A549 (cell line): ENCODE data around the gene CILP. TPM values are rescaled to one million over a fixed set of nuclear protein-coding genes. Genes with fewer than 3 reads are reported as not detected.
A peak's percentile ranks its signal among the peaks of the same experiment; 100 is the strongest.

Experiments
- ATAC-seq, 2 experiments: fragments of 200-7000 bp in 1 of 2; fragments of >200 bp in 1 of 2; cut with Nextera tagmentation in 1 of 2; cut with Tn5 transposase in 1 of 2; 3 replicates each; pipeline versions ENCODE4 v1.8.0 to v1.9.1; 2018 to 2020; ENCODE audit warnings: mild to moderate bottlenecking in 1 of 2, moderate library complexity in 1 of 2
- CTCF ChIA-PET: fragments of 300-600 bp; sonication (Branson Sonifier 250); formaldehyde crosslinking; extraction: SDS; loops from one replicate; lab custom pipeline; 2021; ENCODE audit warnings: antibody characterized with exemption, inconsistent platforms; lab: Yijun Ruan, JAX
- POLR2A ChIA-PET: fragments of 350-600 bp; formaldehyde crosslinking; extraction: SDS; loops from one replicate; lab custom pipeline; 2021; ENCODE audit warnings: antibody characterized with exemption, inconsistent platforms; lab: Yijun Ruan, JAX
- DNase-seq, 2 experiments: peaks; one replicate each; pipeline versions ENCODE4 v3.0.0 to v3.0.0-alpha.2; 2011 to 2016; ENCODE audit warnings: low read depth in 1 of 2, low spot score in 1 of 2
- FAIRE-seq: peaks from 2 replicates; lab custom pipeline; 2011; peaks lifted over from hg19 to GRCh38; lab: Jason Lieb, UNC
- H3K27ac ChIP-seq, 2 experiments: fragments of >200 bp; sonication (Bioruptor Twin); formaldehyde crosslinking; 3 replicates each; pipeline ENCODE4 v1.5.1; 2016 to 2017
- H3K4me1 ChIP-seq: fragments of >200 bp; sonication (Bioruptor Twin); formaldehyde crosslinking; 3 replicates; pipeline ENCODE4 v1.6.1; 2016
- H3K4me2 ChIP-seq: fragments of >200 bp; sonication (Bioruptor Twin); formaldehyde crosslinking; 3 replicates; pipeline ENCODE4 v1.6.1; 2016
- H3K4me3 ChIP-seq: fragments of >200 bp; sonication (Bioruptor Twin); formaldehyde crosslinking; 3 replicates; pipeline ENCODE4 v1.5.1; 2016
- H3K9me3 ChIP-seq: fragments of >200 bp; sonication (Bioruptor Twin); formaldehyde crosslinking; 3 replicates; pipeline ENCODE4 v1.6.1; 2016
- BHLHE40 ChIP-seq: IDR thresholded peaks from 2 replicates; pipeline ENCODE4 v1.6.1; 2012; ENCODE audit warnings: low read depth, low read length, inconsistent platforms
- CBX8 ChIP-seq: fragments of 200-600 bp; sonication (generic); IDR thresholded peaks from 2 replicates; pipeline ENCODE4 v1.6.1; 2016
- CEBPB ChIP-seq, 2 experiments: fragments of >200 bp in 1 of 2; sonication (Bioruptor Twin) in 1 of 2; formaldehyde crosslinking in 1 of 2; IDR thresholded peaks; 2 replicates each; pipeline ENCODE4 v1.6.1; 2012 to 2016
- CHD2 ChIP-seq: fragments of 150-350 bp; IDR thresholded peaks from 2 replicates; pipeline ENCODE4 v1.6.1; 2014; ENCODE audit warnings: low read length; ENCODE audit not compliant: partially characterized antibody
- EHMT2 ChIP-seq: fragments of 200-600 bp; sonication (generic); IDR thresholded peaks from 2 replicates; pipeline ENCODE4 v1.6.1; 2016; ENCODE audit warnings: antibody characterized with exemption, low read depth, mild to moderate bottlenecking, moderate library complexity
- EP300 ChIP-seq, 2 experiments: fragments of >200 bp; sonication (Bioruptor Twin); formaldehyde crosslinking; IDR thresholded peaks; 2 replicates in 1 of 2; 3 replicates in 1 of 2; pipeline ENCODE4 v1.6.1; 2016 to 2017
- ESRRA ChIP-seq: fragments of 150-350 bp; IDR thresholded peaks from 2 replicates; pipeline ENCODE4 v1.6.1; 2014; ENCODE audit warnings: mild to moderate bottlenecking, low read length, borderline replicate concordance
- FOSL2 ChIP-seq, 2 experiments: fragments of 450-650 bp in 1 of 2; fragments of >200 bp in 1 of 2; sonication (Bioruptor Twin) in 1 of 2; formaldehyde crosslinking; IDR thresholded peaks; 2 replicates each; pipeline versions ENCODE4 v1.5.0 to v1.6.1; 2016 to 2020; ENCODE audit warnings: mild to moderate bottlenecking in 1 of 2, moderate library complexity in 1 of 2
- FOXS1 ChIP-seq: fragments of 250-450 bp; sonication (Bioruptor Pico); IDR thresholded peaks from 2 replicates; pipeline ENCODE4 v1.5.0; 2020; ENCODE audit warnings: mild to moderate bottlenecking, moderate library complexity
- HDAC2 ChIP-seq: fragments of 200-600 bp; sonication (generic); IDR thresholded peaks from 2 replicates; pipeline ENCODE4 v1.6.1; 2016
- HES2 ChIP-seq: fragments of >200 bp; sonication (Bioruptor Twin); formaldehyde crosslinking; IDR thresholded peaks from 2 replicates; pipeline ENCODE4 v1.6.1; 2016
- HOXA7 ChIP-seq: fragments of 250-450 bp; sonication (Bioruptor Pico); IDR thresholded peaks from 2 replicates; pipeline ENCODE4 v1.5.0; 2020; ENCODE audit warnings: mild to moderate bottlenecking, moderate library complexity
- KDM1A ChIP-seq: fragments of 200-600 bp; sonication (generic); IDR thresholded peaks from 2 replicates; pipeline ENCODE4 v1.6.1; 2016; ENCODE audit warnings: low read depth, mild to moderate bottlenecking
- KDM5A ChIP-seq: fragments of 200-600 bp; sonication (generic); IDR thresholded peaks from 2 replicates; pipeline ENCODE4 v1.6.1; 2016; ENCODE audit warnings: antibody characterized with exemption, mild to moderate bottlenecking
- MAFK ChIP-seq: fragments of 450-650 bp; IDR thresholded peaks from 2 replicates; pipeline ENCODE4 v1.6.1; 2014; ENCODE audit not compliant: partially characterized antibody
- MAZ ChIP-seq: fragments of 150-350 bp; IDR thresholded peaks from 2 replicates; pipeline ENCODE4 v1.6.1; 2014; ENCODE audit warnings: antibody characterized with exemption, low read depth, low read length, borderline replicate concordance
- MYC ChIP-seq: IDR thresholded peaks from 2 replicates; pipeline ENCODE4 v1.6.1; 2012; ENCODE audit warnings: mild to moderate bottlenecking, inconsistent platforms, low read length, improper control_type of control experiment, borderline replicate concordance
- NPAS2 ChIP-seq: fragments of 250-450 bp; sonication (Bioruptor Pico); IDR thresholded peaks from 2 replicates; pipeline ENCODE4 v1.8.0; 2022; ENCODE audit warnings: mild to moderate bottlenecking, moderate library complexity, borderline replicate concordance
- PHF8 ChIP-seq: fragments of 200-600 bp; sonication (generic); IDR thresholded peaks from 2 replicates; pipeline ENCODE4 v1.6.1; 2016; ENCODE audit warnings: low read depth, mild to moderate bottlenecking, antibody characterized with exemption, moderate library complexity, borderline replicate concordance
- POLR2A ChIP-seq: IDR thresholded peaks from 2 replicates; pipeline ENCODE4 v1.6.1; 2012; ENCODE audit warnings: mild to moderate bottlenecking, low read length
- RAD21 ChIP-seq, 2 experiments: fragments of >200 bp in 1 of 2; sonication (Bioruptor Twin) in 1 of 2; formaldehyde crosslinking in 1 of 2; IDR thresholded peaks in 1 of 2; conservative IDR thresholded peaks in 1 of 2; 2 replicates in 1 of 2; 3 replicates in 1 of 2; pipeline ENCODE4 v1.6.1; 2012 to 2018; ENCODE audit warnings: inconsistent platforms in 1 of 2
- REST ChIP-seq: fragments of 200-600 bp; sonication (generic); IDR thresholded peaks from 2 replicates; pipeline ENCODE4 v1.6.1; 2016; ENCODE audit warnings: antibody characterized with exemption, mild to moderate bottlenecking, moderate library complexity
- RNF2 ChIP-seq: fragments of 200-600 bp; sonication (generic); IDR thresholded peaks from 2 replicates; pipeline ENCODE4 v1.6.1; 2016; ENCODE audit warnings: low read depth, mild to moderate bottlenecking, antibody characterized with exemption, moderate library complexity, borderline replicate concordance
- SMC3 ChIP-seq: fragments of >200 bp; sonication (Bioruptor Twin); formaldehyde crosslinking; IDR thresholded peaks from 3 replicates; pipeline ENCODE4 v1.6.1; 2018; ENCODE audit warnings: inconsistent platforms
- TP53 ChIP-seq: fragments of 250-450 bp; sonication (Bioruptor Pico); IDR thresholded peaks from 2 replicates; pipeline ENCODE4 v1.5.0; 2021; ENCODE audit warnings: mild to moderate bottlenecking, moderate library complexity
- USF2 ChIP-seq: fragments of 450-650 bp; IDR thresholded peaks from 2 replicates; pipeline ENCODE4 v1.6.1; 2014; ENCODE audit warnings: antibody characterized with exemption
- ZC3H11A ChIP-seq: fragments of 450-650 bp; IDR thresholded peaks from 2 replicates; pipeline ENCODE4 v1.6.1; 2014; ENCODE audit warnings: antibody characterized with exemption, mild to moderate bottlenecking
- ZFP36 ChIP-seq: fragments of 450-650 bp; IDR thresholded peaks from 2 replicates; pipeline ENCODE4 v1.6.1; 2014; ENCODE audit warnings: borderline replicate concordance; ENCODE audit not compliant: partially characterized antibody
- ZSCAN20 ChIP-seq: fragments of 250-450 bp; sonication (Bioruptor Pico); IDR thresholded peaks from 2 replicates; pipeline ENCODE4 v1.8.0; 2022; ENCODE audit warnings: mild to moderate bottlenecking, moderate library complexity
- WGBS: methylation state at CpG from one replicate; pipeline ENCODE4 v1.1.6; 2017; ENCODE audit errors: missing lambda C conversion rate; 5-methylcytosine and 5-hydroxymethylcytosine counted together
- polyA plus RNA-seq, 4 experiments: library from polyadenylated mRNA; depleted of rRNA in 3 of 4; stranded (reverse); fragments of >200 nt; fragmentation: RNase III in 1 of 4; extraction: RNeasy Plus Mini Kit Qiagen cat#74134 plus additional on column Dnase treatment in 1 of 4; gene quantifications; 2 replicates in 3 of 4; 3 replicates in 1 of 4; pipeline ENCODE4 v1.2.3, GENCODE V29; 2011 to 2017
- TF ChIP-seq, protein P1 (sequence below): fragments of >200 bp; sonication (Bioruptor Twin); formaldehyde crosslinking; IDR thresholded peaks from 3 replicates; pipeline ENCODE4 v1.6.1; 2016
- TF ChIP-seq, protein P2 (sequence below): fragments of 250-450 bp; sonication (Bioruptor Pico); IDR thresholded peaks from 2 replicates; pipeline ENCODE4 v1.5.0; 2021; ENCODE audit warnings: mild to moderate bottlenecking, moderate library complexity, borderline replicate concordance

The CILP gene
- polyA plus RNA-seq, 2 of the 4 experiments (the other 2 are of a cell fraction), result 0.09 to 0.14 TPM

GRCh38 chr15:65184868-65185717 is 26.2 kb downstream of the CILP start, which contains the start of gene CLPX:
TSS of gene CLPX (minus strand) at chr15:65185342. CDS start at chr15:65185153, 189 bp downstream.
- H3K4me1 ChIP-seq, result peaks cover 34% of the 10 kb centered on the region
- CTCF ChIA-PET, result interaction anchor here (0.8 to 14.7 kb wide), 10 partner anchors 11 to 200 kb away, joined by 3 to 408 read pairs (median 6); partner anchors contain the start of genes PARP16 and RNU5B-1
- FAIRE-seq, result no peak
- H3K4me3 ChIP-seq, result peak within 1 kb of the TSS; percentile 72
- peak; percentile 86 to 90 for ATAC-seq
- peak; percentile 93 to 98 for DNase-seq
- H3K9me3 ChIP-seq, result no peaks in the 10 kb centered on the region
- POLR2A ChIA-PET, result interaction anchor here (0.6 to 3.4 kb wide), 39 partner anchors 8 to 1930 kb away, joined by 3 to 103 read pairs (median 5); partner anchors contain the start of genes HACD3, PARP16, PDCD7 and RNU5A-1
- under 1% methylated on average over 51 of the region's 70 CpGs for WGBS
- peak within 1 kb of the TSS; percentile 93 to 95 for H3K27ac ChIP-seq
- peak within 1 kb of the TSS; percentile 88 for H3K4me2 ChIP-seq
- TF ChIP-seq NPAS2 (CRISPR knock-in tag) (no peak), SMC3 (0 out of 3 replicates have a peak, but pooled peaks have one; percentile 12), EP300 (IDR thresholded peaks at IDR 0.05) (no peak), FOSL2 (IDR thresholded peaks at IDR 0.05) (no peak), FOSL2 (CRISPR knock-in tag; IDR thresholded peaks at IDR 0.05) (no peak), CBX8 (no peak), CEBPB (IDR thresholded peaks at IDR 0.05) (no peak), ESRRA (peak; percentile 93; the same call in 1 of the 2 replicates), REST (no peak), TP53 (CRISPR knock-in tag) (0 out of 2 replicates have a peak, but pooled peaks have one; percentile 6), KDM1A (no peak), CHD2 (peak; percentile 52), FOXS1 (CRISPR knock-in tag) (no peak), ZFP36 (no peak), RAD21 (conservative IDR thresholded peaks at IDR 0.05 in 1 of 2, IDR thresholded peaks at IDR 0.05 in 1 of 2) (no peak; a peak in 1 of 5 replicates), USF2 (peak; percentile 41; the same call in 1 of the 2 replicates), ZSCAN20 (CRISPR knock-in tag) (no peak), EHMT2 (no peak), BHLHE40 (peak; percentile 43; the same call in 1 of the 2 replicates), MYC (peak; percentile 43; the same call in 1 of the 2 replicates), RNF2 (no peak), POLR2A (peak; percentile 58), HDAC2 (no peak), HES2 (no peak), MAFK (no peak), HOXA7 (CRISPR knock-in tag) (no peak), PHF8 (peak; percentile 83), KDM5A (no peak), ZC3H11A (no peak), MAZ (0 out of 2 replicates have a peak, but pooled peaks have one; percentile 83)
- TF ChIP-seq, protein P1, sequence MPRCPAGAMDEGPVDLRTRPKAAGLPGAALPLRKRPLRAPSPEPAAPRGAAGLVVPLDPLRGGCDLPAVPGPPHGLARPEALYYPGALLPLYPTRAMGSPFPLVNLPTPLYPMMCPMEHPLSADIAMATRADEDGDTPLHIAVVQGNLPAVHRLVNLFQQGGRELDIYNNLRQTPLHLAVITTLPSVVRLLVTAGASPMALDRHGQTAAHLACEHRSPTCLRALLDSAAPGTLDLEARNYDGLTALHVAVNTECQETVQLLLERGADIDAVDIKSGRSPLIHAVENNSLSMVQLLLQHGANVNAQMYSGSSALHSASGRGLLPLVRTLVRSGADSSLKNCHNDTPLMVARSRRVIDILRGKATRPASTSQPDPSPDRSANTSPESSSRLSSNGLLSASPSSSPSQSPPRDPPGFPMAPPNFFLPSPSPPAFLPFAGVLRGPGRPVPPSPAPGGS, result peak; percentile 68; the same call in 1 of the 3 replicates
- TF ChIP-seq, protein P2, sequence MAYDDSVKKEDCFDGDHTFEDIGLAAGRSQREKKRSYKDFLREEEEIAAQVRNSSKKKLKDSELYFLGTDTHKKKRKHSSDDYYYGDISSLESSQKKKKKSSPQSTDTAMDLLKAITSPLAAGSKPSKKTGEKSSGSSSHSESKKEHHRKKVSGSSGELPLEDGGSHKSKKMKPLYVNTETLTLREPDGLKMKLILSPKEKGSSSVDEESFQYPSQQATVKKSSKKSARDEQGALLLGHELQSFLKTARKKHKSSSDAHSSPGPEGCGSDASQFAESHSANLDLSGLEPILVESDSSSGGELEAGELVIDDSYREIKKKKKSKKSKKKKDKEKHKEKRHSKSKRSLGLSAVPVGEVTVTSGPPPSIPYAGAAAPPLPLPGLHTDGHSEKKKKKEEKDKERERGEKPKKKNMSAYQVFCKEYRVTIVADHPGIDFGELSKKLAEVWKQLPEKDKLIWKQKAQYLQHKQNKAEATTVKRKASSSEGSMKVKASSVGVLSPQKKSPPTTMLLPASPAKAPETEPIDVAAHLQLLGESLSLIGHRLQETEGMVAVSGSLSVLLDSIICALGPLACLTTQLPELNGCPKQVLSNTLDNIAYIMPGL (CRISPR knock-in tag), result 0 out of 2 replicates have a peak, but pooled peaks have one; percentile 33
